SK-N-MC (cell line): Measurements from ENCODE around the gene CMSS1.

Experiments used
- DNase-seq: peaks from one replicate; pipeline ENCODE4 v3.0.0-alpha.2; 2011; ENCODE audit warnings: low read depth, low spot score
- H3K27ac ChIP-seq: fragments of 200-600 bp; sonication (generic); 2 replicates; pipeline ENCODE4 v1.5.1; 2016; ENCODE audit warnings: mixed run types
- H3K36me3 ChIP-seq: fragments of 200-600 bp; sonication (generic); 2 replicates; pipeline ENCODE4 v1.6.1; 2017; ENCODE audit warnings: antibody characterized with exemption, low read length, mixed read lengths; ENCODE audit not compliant: insufficient read depth
- H3K4me3 ChIP-seq: fragments of 200-600 bp; sonication (generic); 2 replicates; pipeline ENCODE4 v1.5.1; 2016
- H3K9ac ChIP-seq: fragments of 200-600 bp; sonication (generic); 2 replicates; pipeline ENCODE4 v1.8.0; 2017; ENCODE audit warnings: mixed run types, mixed read lengths; ENCODE audit not compliant: insufficient read length
- H3K9me3 ChIP-seq: fragments of 200-600 bp; sonication (generic); 2 replicates; pipeline ENCODE4 v1.6.1; 2017; ENCODE audit warnings: low read depth, mild to moderate bottlenecking, antibody characterized with exemption, low read length, moderate library complexity, mixed read lengths
- EZH2 ChIP-seq: fragments of 200-600 bp; sonication (generic); IDR thresholded peaks from one replicate; pipeline ENCODE4 v1.6.1; 2017; ENCODE audit warnings: antibody characterized with exemption
- FOXP2 ChIP-seq: optimal IDR thresholded peaks from 2 replicates; pipeline ENCODE3; 2011; ENCODE audit warnings: mild to moderate bottlenecking, moderate library complexity; ENCODE audit not compliant: insufficient read depth; ENCODE audit errors: extremely low read length, control extremely low read depth
- POLR2AphosphoS5 ChIP-seq: IDR thresholded peaks from 2 replicates; pipeline ENCODE4 v1.6.1; 2012; ENCODE audit warnings: mild to moderate bottlenecking, low read depth, low read length, borderline replicate concordance

CMSS1 gene

DNA sequence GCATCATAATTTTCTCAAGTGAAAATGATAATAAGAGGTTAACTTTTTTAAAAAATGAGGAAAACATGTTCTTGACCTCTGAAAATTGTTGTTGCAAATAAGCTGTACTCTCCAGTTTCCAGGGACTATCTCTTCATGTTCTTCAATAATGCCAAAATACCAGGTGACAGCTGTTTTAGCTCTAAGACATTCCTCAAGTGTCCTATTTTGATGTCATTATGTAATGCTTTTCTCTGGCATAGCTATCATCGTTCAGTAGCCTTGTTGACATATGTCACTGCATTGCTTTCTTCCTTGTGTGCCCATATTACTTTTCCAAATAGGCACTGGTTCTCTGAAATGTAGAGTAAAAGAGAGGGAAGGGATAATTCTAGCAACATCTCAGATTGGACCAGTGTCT is 302.4 kb downstream of the CMSS1 start:
- Histone ChIP-seq H3K9me3 (no peaks in the 10 kb centered on the region), H3K9ac (no peak overlapping the region), H3K36me3 (no peaks in the 10 kb centered on the region), H3K27ac (no peak overlapping the region), H3K4me3 (no peak overlapping the region)
- TF ChIP-seq EZH2, result no peak
- TF ChIP-seq POLR2AphosphoS5, result no peak
- no peak for TF ChIP-seq FOXP2
- no peak for DNase-seq

DNA sequence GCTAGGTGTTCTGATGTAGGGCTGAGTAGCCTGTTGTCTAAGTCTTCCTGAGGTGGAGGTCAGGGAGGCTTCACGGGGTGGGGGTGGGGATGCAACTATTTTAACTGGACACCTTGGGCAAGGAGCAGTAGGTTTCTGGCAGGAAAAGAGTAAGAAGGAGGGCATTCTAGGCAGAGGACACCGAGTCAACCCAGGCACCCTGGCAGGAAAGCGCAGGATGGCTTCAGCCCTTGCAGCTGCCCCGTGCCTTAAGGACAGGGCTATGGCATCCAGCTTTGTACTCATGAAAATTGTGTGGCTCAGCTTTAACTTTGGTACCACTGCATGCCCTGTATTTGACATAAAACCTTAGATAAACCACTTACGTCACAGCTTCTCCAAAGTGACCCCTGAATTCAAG is 303.0 kb downstream of the CMSS1 start:
- no peak for DNase-seq
- Histone ChIP-seq H3K9ac (no peak overlapping the region), H3K9me3 (no peaks in the 10 kb centered on the region), H3K36me3 (no peaks in the 10 kb centered on the region), H3K4me3 (no peak overlapping the region), H3K27ac (no peak overlapping the region)
- no peak for TF ChIP-seq FOXP2
- TF ChIP-seq POLR2AphosphoS5, result no peak
- TF ChIP-seq EZH2, result no peak

- H3K36me3 ChIP-seq, result no peaks in the 10 kb centered on the region
- no peak overlapping the region for H3K9ac ChIP-seq
- no peak overlapping the region for H3K4me3 ChIP-seq
- no peak for DNase-seq
- H3K27ac ChIP-seq, result no peak overlapping the region
- no peaks in the 10 kb centered on the region for H3K9me3 ChIP-seq
- TF ChIP-seq POLR2AphosphoS5, result no peak
- no peak for TF ChIP-seq FOXP2
- TF ChIP-seq EZH2, result no peak
These were observed 304.7 kb downstream of the CMSS1 start for GRCh38 chr3:100122321-100122720.

DNA sequence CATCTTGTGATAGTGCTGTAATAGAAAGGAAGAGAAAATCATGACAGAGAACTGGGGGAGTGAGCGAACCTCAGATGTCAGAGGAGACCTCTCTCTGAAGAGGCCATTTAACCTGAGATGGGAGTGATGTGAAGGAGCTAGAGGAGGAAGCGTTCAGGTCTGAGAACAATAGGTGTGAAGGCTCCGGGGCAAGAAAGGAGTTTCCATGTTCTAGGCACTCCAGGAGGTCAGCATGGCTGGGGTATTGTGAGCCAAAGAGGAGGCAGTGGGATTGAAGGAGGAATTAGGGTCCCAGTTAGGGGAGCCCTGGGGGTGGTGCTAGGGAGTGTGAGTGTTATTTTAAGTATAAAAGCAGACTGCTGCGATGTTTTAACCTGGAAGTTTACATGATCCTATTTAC is 305.4 kb downstream of the CMSS1 start:
- H3K36me3 ChIP-seq, result no peaks in the 10 kb centered on the region
- no peak overlapping the region for H3K9ac ChIP-seq
- no peak overlapping the region for H3K4me3 ChIP-seq
- no peak for TF ChIP-seq FOXP2
- TF ChIP-seq POLR2AphosphoS5, result no peak
- no peak for TF ChIP-seq EZH2
- H3K27ac ChIP-seq, result no peak overlapping the region
- no peak for DNase-seq
- H3K9me3 ChIP-seq, result no peaks in the 10 kb centered on the region

- Histone ChIP-seq H3K27ac (no peak overlapping the region), H3K36me3 (no peaks in the 10 kb centered on the region), H3K4me3 (no peak overlapping the region), H3K9ac (no peak overlapping the region), H3K9me3 (no peaks in the 10 kb centered on the region)
- no peak for DNase-seq
- no peak for TF ChIP-seq EZH2
- TF ChIP-seq POLR2AphosphoS5, result no peak
- no peak for TF ChIP-seq FOXP2
These were observed 306.6 kb downstream of the CMSS1 start for GRCh38 chr3:100124201-100124761.

DNA sequence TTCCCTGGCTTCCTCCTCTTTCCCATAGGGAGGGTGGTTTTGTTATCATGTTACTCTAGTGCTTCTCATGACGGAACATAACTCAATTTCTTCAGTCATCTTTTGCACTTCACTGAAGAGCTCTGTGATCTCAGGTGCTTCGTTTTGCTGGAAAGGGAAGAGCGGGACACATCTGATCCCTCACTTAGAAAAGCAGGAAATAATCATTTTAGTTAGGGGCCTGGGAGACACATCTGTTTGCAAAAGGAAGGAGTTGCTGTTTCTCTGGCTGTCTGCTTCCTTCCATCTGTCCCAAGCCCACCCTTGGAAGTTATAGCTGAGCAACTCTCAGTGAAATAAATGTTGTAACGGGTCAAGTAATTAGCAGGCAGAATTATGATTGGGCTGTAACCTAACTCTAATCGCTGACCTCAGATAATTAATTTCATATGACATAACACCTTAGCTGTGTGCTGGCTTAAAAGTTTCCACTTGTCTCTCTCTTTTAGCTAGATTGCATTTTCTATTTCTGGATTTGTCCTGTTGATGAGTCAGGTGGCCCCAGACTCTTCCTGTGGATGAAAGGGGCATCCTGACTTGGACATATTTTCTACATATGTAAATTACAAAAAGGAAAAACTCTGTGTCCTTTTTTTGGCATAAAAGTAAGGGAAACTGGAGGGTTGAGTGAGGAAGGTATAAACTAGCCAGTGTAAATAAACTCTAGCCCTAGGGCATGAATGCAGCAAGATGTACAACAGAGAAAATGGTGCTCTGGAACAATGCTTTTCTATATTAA is 307.7 kb downstream of the CMSS1 start:
- DNase-seq, result no peak

GRCh38 chr3:100127792-100128191 is 310.1 kb downstream of the CMSS1 start:
- no peak for DNase-seq
- Histone ChIP-seq H3K36me3 (no peaks in the 10 kb centered on the region), H3K9me3 (no peaks in the 10 kb centered on the region), H3K9ac (no peak overlapping the region), H3K27ac (no peak overlapping the region), H3K4me3 (no peak overlapping the region)
- no peak for TF ChIP-seq EZH2
- no peak for TF ChIP-seq POLR2AphosphoS5
- TF ChIP-seq FOXP2, result no peak

More for the DNA sequence above, 307.7 kb downstream of the CMSS1 start:
- Histone ChIP-seq H3K36me3 (no peaks in the 10 kb centered on the region), H3K27ac (no peak overlapping the region), H3K9ac (no peak overlapping the region), H3K4me3 (no peak overlapping the region), H3K9me3 (no peaks in the 10 kb centered on the region)
- TF ChIP-seq POLR2AphosphoS5, result no peak

- no peak overlapping the region for H3K27ac ChIP-seq
- no peaks in the 10 kb centered on the region for H3K9me3 ChIP-seq
- no peak overlapping the region for H3K9ac ChIP-seq
- H3K4me3 ChIP-seq, result no peak overlapping the region
- TF ChIP-seq EZH2 (no peak), FOXP2 (no peak), POLR2AphosphoS5 (no peak)
- H3K36me3 ChIP-seq, result no peaks in the 10 kb centered on the region
- no peak for DNase-seq
These were observed 310.9 kb downstream of the CMSS1 start for GRCh38 chr3:100128565-100128964.
